Daoy (cell line): ENCODE data around the gene PRMT7. TPM values are rescaled to one million over a fixed set of nuclear protein-coding genes. Genes with fewer than 3 reads are reported as not detected.

Source experiments
- DNase-seq: peaks from one replicate; pipeline ENCODE4 v3.0.0-alpha.2; 2015; ENCODE audit warnings: low read depth
- total RNA-seq: library from RNA; depleted of rRNA; stranded (reverse); fragments of >200 nt; shearing (Covaris generic); gene quantifications from 2 replicates; pipeline ENCODE4 v1.2.3, GENCODE V29; 2014

The PRMT7 gene
- total RNA-seq, 1 experiment from 2014 or later, result 37.9 TPM

GRCh38 chr16:68347605-68348004 lies 36.8 kb downstream of the PRMT7 start:
- DNase-seq, result no peak

DNA sequence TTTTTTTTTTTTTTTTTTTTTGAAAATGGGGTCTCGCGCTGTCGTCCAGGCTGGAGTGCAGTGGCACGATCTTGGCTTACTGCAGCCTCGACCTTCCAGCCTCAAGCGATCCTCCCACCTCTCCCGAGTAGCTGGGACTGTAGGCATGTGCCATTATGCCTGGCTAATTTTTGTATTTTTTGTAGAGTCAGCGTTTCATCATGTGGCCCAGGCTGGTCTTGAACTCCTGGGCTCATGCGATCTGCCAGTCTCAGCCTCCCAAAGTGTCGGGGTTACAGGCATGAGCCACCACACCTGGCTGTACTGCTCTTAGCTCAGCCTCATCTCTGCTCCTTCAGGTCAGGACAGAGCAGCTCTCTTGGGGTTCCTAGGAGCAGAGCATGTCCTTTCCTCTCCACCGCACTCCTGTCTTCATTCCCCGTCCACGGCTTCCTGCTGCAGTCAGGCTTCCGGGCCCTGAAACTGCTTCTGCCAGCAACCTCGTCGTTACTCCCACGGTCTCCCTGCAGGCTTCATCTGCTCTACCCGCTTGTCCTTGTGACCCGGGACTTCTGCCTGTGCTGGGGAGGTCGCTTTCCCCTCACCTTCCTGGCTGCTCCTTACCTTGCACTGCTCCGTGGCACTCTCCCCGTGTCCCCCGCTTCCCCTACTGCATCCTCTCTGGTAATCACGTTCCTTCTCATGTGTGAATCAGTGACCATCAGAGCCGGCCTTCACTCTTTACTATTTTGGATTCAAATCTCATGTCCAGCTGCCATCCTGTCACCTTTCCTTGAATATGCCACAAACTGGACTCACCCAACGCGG lies 38.0 kb downstream of the PRMT7 start:
- DNase-seq, result no peak

- DNase-seq, result no peak
Observed at GRCh38 chr16:68349838-68350410, 39.1 kb downstream of the PRMT7 start.

DNA sequence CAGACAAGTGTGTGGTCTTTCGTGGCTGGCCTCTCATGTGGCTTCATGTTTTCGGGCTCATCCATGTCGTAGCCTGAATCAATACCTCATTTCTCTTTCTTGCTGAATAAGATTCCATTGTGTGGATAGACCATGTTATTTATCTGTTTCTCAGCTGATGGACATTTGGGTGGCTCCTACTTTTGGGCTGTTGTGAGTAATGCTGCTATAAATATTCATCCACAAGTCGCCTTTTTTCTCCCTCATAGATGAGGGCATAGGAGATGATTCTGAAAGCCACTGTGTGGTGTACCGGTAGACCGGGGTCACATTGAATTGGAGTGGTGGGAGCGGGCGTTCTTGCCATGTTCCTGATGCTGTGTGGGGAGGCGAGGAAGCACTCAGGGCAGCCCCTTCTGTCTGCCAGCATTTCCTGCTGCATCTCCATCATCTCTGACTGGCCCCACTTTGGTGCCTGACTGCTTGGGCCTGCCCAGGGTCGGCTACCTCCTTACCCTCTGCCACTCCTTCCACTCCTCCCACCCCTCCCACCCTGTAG lies 40.1 kb downstream of the PRMT7 start:
- DNase-seq, result no peak

DNA sequence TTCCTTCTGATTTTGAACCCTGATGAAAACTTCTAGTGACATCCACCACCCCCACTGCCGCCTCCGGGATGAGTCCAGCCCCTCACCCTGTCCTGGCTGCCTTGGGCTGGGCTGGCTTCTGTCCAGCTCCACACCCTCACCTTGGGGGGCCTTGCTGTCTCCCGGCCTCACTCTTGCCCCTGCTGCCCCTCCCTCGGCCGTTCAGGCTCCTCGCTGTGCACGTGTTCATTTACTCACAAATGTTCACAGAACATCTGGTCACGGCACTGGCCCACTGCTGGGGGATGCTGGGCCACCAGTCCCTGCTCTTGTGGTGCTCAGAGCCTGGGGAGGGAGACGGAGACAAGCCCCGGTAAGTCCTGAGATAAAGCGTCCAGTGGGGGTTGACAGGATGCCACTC lies 40.6 kb downstream of the PRMT7 start:
- no peak for DNase-seq

DNA sequence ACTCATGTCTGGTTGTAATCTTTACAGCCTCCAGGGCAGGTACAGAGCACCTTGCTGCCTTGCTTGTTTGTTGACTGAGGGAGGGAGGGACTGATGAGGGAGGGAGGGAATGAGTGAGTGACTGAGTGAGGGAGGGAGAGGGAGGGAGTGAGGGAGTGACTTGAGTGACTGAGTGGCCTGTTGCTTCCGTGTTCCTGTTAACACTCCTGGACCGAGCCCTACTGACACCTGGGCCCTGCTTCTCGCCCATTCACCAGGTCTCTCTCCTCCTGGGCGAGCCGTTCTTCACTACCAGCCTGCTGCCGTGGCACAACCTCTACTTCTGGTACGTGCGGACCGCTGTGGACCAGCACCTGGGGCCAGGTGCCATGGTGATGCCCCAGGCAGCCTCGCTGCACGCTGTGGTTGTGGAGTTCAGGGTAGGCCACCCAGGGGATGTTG lies 41.2 kb downstream of the PRMT7 start:
- no peak for DNase-seq

GRCh38 chr16:68353366-68353765 lies 42.5 kb downstream of the PRMT7 start:
- DNase-seq, result no peak

DNA sequence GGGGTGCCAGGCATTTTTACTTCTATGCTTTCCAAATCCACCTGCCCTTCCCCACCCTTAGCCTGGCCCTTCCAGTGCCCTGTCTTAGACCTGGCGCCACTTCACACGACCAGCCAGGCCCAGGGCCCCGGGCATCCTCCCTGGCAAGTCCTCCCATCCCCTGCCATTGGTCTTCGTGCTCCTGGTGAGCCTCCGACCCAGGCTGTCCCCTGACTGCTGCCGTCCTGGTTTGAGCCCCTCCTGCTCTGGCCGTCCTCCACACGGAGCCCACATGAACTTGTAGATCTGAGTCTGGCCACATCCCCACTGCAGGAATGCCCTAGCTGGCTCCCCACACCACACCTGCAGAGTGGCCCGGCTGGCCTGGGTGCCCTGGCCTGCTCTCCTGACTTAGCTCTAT lies 44.0 kb downstream of the PRMT7 start:
- no peak for DNase-seq

- no peak for DNase-seq
Observed at GRCh38 chr16:68355447-68356248, 44.8 kb downstream of the PRMT7 start.

GRCh38 chr16:68356249-68356918 lies 45.6 kb downstream of the PRMT7 start:
- no peak for DNase-seq

GRCh38 chr16:68356919-68357286 lies 46.1 kb downstream of the PRMT7 start:
- DNase-seq, result no peak

GRCh38 chr16:68357521-68357922 lies 46.7 kb downstream of the PRMT7 start:
- no peak for DNase-seq

GRCh38 chr16:68357923-68358322 lies 47.1 kb downstream of the PRMT7 start:
- no peak for DNase-seq

GRCh38 chr16:68358951-68359350 lies 48.1 kb downstream of the PRMT7 start:
- DNase-seq, result no peak

DNA sequence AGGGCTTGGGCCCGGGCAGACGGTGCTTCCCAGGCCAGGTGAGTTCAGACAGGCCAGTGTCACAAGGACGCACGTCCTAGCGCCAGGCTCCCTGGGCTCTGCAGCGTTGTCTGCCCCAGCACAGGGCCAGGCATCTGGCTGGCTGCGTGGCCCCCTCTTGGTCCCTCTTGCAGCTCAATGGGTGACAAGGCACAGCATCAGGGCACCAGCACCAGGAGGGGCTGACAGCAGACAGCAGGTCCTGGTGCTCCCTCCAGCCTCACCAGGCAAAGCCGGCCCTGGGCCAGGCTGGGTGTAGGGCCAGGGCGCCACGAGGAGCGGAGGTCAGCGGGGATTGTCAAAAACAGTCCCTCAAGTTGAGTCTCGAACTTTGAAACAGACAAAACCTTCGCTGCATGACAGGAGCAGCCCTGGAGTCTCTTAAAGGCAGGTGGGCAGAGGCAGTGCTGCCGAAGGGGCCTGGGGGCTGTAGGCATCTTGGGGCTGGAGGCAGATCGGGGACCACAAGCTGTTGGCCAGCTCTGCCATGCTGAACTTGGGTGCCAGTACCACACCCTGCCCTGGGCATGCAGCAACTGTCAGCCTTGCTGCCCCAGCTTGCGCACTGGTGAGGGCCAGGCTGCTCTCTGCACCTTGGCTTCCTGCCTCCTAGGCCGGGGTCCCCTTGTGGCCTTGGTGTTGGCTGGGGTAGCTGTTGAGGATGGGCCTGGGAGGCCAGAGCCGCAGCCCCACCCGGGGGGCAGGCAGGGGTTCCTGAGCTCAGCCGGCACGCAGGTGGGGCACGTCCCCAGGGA lies 48.8 kb downstream of the PRMT7 start:
- no peak for DNase-seq

GRCh38 chr16:68360547-68360946 lies 49.7 kb downstream of the PRMT7 start:
- no peak for DNase-seq

DNA sequence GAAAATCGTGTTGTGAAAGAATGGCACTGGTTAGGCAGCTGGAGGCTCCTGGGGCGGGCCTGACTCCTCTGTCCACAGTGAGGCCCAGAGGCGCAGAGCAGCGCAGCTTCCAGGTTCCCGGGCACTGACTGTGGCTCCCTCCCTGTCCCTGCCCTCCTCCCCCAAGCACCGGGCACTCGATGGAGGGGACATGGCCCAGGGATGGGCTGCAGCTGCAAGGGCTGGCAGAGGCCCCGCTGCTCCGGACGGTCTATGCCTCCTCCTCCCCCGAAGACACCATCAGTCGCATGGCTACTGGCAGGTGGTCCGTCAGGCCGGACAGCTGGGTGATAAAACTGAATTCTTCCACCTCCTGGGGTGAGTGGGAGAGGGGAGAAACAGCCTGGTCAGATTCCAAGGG lies 50.1 kb downstream of the PRMT7 start:
- no peak for DNase-seq

DNA sequence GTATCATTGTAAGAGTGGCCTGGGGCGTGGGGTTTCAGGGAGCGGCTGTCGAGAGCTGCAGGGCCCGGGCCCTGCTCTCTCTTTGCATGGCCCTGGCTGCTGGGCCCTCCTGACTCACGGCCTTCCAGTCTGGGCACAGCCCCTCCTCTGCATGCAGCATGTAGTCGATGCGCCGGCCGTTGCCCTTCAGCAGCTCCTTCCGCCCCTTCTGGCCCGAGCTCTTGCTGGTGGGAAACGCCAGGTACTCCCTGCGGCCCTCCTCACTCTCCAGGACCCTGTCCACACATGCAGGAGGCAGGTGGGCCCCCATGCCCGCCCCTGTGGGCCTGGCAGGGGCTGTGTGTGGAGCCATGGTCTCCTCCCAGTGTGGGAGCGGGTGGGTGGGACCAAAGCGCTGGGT lies 50.7 kb downstream of the PRMT7 start:
- no peak for DNase-seq

- no peak for DNase-seq
Observed at GRCh38 chr16:68362262-68362913, 51.6 kb downstream of the PRMT7 start.

DNA sequence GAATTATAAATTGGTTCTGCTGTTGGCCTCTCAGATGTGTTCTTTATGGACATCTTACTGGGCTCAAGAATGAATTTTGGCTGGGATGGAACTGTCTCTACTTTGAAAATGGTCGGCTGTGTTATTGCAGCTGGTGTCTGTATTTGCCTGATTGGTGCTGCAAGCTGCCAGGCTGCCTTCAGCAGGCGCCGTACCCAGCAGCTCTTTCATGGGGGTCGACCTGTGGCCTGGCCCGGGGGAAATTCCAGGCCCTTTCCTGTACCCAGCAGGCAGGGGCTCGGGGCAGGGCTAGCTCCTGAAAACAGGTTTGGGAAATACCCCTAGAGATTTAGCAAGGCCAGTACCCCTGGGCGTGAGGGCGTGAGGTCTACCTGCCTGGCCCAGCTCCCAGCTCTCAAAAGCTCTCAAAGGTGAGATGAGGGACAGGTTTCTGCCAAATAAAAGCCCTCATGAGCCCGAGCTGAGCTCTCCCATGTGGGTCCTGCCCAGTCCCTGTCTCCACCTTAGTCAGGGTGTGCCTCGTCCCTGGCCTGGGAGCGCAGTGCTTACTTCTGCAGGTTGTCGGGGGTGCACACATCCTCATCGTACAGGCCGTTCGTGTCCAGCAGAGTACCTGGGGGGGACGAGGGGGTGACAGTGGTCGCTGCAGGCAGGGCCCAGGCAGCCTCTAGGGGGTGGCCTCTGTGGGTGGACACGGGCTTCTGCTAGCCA lies 52.3 kb downstream of the PRMT7 start:
- no peak for DNase-seq
